H1 (cell line): ENCODE measurements around the gene SIRT7. TPM values are rescaled to one million over a fixed set of nuclear protein-coding genes. Genes with fewer than 3 reads are reported as not detected.

ENCODE experiments used
- HDAC2 ChIP-seq, 2 experiments: fragments of 300-600 bp in 1 of 2; sonication (generic) in 1 of 2; IDR thresholded peaks; 2 replicates each; pipeline ENCODE4 v1.6.1; 2011 to 2012; ENCODE audit warnings: low read depth in 2 of 2, low read length in 2 of 2, mild to moderate bottlenecking in 2 of 2, moderate library complexity in 2 of 2, borderline replicate concordance in 1 of 2, inconsistent platforms in 1 of 2
- TCF12 ChIP-seq: IDR thresholded peaks from 2 replicates; pipeline ENCODE4 v1.6.1; 2011; ENCODE audit warnings: low read depth, mild to moderate bottlenecking, low read length
- polyA plus RNA-seq, 7 experiments: library from polyadenylated mRNA; depleted of rRNA in 3 of 7; stranded (reverse) in 5 of 7; unstranded in 2 of 7; fragments of >200 nt in 5 of 7; fragments of 200-250 nt in 2 of 7; gene quantifications; 1 replicate in 5 of 7; 2 replicates in 1 of 7; 4 replicates in 1 of 7; pipeline versions ENCODE4 v1.2.1 to v1.2.3, GENCODE V29; 2011 to 2013; ENCODE audit warnings: missing spikeins in 2 of 7, mixed read lengths in 2 of 7
- total RNA-seq: library from RNA; stranded (reverse); fragmentation: NEBNext Ultra II Directional; extraction: Animal tissue kit (Norgen Biotek cat#: 25700); gene quantifications from 2 replicates; pipeline ENCODE4 v1.2.1, GENCODE V29; 2021

Gene SIRT7
- total and polyA plus RNA-seq, 2 of the 8 experiments (the other 6 are each of a cell fraction or from before 2014, with no cell fraction given), result 5.8 to 16.6 TPM

- TF ChIP-seq HDAC2 (IDR thresholded peaks at IDR 0.05; ENCODE audit: borderline replicate concordance in 1 of 2, low read depth in 2 of 2, low read length in 2 of 2), result no peak
- no peak for TF ChIP-seq TCF12
- TF ChIP-seq, all 59 proteins: peak for 0
Observed at GRCh38 chr17:81913394-81914102, 4.4 kb downstream of the SIRT7 start (continued).
